ENCODE data around the gene MID1.

MID1 gene, protein sequence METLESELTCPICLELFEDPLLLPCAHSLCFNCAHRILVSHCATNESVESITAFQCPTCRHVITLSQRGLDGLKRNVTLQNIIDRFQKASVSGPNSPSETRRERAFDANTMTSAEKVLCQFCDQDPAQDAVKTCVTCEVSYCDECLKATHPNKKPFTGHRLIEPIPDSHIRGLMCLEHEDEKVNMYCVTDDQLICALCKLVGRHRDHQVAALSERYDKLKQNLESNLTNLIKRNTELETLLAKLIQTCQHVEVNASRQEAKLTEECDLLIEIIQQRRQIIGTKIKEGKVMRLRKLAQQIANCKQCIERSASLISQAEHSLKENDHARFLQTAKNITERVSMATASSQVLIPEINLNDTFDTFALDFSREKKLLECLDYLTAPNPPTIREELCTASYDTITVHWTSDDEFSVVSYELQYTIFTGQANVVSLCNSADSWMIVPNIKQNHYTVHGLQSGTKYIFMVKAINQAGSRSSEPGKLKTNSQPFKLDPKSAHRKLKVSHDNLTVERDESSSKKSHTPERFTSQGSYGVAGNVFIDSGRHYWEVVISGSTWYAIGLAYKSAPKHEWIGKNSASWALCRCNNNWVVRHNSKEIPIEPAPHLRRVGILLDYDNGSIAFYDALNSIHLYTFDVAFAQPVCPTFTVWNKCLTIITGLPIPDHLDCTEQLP

DNA sequence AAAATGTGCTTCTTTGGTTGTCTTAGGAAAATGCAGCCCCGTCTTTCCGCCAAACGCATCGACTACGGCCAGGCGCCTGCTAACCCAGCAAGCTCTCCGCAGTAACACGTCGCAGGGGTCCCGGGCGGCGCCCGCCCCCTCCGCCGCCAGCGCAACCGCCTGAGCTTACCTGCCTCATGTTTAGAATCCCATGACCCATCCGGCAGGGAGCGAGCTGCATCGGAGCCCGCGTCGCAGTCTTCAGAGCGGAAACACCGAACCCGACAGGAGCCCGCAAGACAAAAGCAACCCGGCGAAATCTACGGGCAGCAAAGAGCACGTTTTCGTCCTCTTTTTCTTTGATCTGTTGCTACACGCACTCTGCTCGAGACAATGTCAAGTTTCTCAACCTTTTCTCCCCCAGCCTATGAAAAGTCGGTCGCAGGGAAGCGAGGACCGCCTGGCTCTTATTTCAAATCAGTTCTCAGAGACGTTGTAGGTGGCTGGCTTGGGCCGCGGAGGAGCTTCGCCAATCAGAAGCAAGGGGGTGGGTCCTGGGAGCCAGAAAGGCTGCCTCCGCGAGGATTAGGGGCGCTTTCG lies at the start of gene MID1:
Gene MID1 (minus strand): TSS at position 465 of the 579 bp plus-strand sequence. CDS start 53,038 bp downstream, outside the sequence.
- DNase-seq (ENCODE audit: low read depth in 2 of 2): no peak

DNA sequence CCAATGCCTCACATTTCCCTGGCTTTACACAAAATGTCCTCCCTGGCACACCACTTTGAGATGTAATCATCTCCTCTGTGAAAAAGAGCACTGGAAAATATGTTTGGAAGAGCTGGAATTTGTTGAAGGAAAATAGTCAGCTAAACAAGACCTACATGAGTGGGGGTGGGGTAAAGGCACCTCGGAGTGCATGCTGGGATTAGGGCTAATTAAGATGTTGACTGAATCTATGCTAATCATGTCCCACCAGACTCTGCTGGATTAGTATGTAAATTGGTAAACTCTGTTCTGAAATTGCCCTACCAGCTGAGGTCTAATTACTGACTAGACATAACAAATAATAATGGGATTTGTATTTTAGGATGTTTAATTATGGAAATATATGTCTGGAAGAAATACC lies 46.8 kb upstream of the MID1 start:
- no peak for DNase-seq (ENCODE audit: low read depth in 2 of 2)

DNA sequence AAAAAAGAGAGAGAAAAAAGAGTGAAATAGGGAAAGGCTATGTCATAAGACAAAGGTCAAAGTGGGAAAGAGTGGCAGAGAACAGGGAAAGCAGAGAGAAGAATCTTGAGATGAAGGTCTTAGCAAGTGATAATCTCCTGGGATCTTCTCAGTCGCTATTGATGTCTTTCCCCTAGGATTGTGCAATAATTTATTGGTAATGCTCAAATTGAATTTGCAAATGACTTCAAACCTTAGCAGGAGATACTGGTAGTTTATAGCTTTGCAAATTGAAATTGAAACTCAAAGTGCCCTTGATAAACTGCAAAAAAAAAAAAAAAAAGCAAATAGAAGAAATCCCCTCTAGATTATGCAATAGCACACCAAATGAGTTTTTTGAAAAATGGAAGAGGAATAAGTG lies 45.7 kb upstream of the MID1 start:
- no peak for DNase-seq (ENCODE audit: low read depth in 2 of 2)

DNA sequence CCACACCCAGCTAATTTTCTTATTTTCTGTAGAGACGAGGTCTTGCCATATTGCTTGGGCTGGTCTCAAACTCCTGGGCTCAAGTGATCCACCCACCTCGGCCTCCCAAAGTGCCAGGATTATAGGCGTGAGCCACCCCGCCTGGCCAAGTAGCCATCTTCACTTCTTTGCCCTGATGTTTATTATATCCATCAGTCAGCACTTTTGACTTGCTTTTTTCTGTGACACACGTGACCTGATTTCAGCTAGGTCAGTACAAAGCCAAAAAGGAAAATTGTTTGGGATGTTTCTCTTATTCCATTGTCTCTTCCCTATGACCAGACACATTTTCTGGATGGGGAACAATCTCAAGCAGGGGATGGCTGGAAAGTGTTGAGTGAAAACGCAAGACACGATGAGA lies 45.3 kb upstream of the MID1 start:
- no peak for DNase-seq (ENCODE audit: low read depth in 2 of 2)

DNA sequence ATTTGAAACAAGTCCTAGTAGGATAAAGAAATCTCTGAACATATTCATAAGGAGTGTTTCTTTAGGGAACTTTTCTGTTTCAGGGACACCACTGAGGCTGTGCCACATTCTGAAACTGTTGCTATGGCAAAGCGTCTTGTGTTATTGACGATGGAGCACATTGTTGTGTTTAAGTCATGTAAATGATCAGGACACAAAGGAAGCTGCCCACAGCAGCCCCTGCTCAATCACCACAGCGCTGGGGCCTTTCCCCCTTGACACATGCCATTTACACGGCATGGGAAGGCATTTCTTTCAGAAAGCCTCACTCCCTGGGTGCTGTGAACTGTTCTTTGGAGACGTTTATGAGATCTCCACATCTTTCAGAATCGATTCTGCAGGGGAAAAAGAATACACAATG lies 39.8 kb upstream of the MID1 start:
- DNase-seq (ENCODE audit: low read depth in 2 of 2): no peak

DNA sequence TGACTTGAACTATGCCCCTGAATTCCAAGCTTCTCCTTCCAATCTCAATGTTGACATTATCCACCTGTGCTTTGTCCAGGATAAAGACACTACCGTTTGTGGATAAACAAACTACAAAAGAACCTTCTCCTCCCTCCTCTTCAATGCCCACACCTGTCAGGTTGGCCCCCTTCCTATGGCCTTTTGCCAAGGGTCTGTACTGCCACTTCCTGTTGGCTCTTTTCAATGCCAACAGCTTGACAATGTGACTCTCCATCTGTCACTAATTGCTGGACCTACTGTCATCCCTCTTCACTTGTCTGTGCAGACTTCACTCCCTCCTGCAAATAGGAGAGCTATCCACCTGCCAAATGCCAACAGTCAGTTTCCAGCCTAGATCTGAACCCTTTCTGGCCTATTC lies 35.8 kb upstream of the MID1 start:
- DNase-seq (ENCODE audit: low read depth in 2 of 2): no peak

DNA sequence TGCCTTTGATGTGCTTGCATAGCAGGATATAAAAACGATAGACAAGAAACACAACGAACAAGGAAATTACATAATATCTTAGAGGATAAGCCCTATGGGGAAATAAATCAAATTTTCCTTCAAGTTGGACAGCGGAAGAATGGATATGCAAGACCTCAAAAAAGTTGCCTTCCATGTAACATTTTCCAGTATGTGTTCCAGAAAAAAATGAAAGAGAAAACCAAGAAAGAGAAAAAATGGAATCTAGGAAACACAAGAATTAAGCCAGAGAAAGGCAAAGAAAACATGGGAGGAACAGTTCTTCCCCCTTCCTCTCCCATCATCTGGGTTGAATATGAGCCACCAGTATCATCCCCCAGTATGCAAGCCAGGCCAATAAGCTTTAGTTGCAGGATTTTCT lies 34.6 kb upstream of the MID1 start:
- DNase-seq (ENCODE audit: low read depth in 2 of 2): no peak

DNA sequence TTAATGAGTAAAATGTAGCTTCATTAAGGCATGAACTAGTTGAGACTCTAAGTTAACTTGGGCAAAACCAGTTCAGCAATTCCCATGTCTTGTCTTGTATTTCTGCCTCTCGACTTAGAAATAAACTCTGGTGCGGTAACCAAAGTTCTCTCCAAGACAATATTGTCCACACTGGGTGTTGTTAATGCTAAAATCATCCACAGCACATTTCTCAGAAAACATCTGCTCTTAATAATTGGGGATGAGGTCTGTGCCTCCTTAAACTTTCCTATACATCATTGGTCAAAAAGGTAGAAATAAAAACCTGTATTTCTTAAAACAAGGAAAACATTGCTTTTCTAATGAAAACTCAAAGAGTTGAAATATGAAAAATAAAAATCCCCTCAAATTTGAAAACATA lies 32.9 kb upstream of the MID1 start:
- no peak for DNase-seq (ENCODE audit: low read depth in 2 of 2)

DNA sequence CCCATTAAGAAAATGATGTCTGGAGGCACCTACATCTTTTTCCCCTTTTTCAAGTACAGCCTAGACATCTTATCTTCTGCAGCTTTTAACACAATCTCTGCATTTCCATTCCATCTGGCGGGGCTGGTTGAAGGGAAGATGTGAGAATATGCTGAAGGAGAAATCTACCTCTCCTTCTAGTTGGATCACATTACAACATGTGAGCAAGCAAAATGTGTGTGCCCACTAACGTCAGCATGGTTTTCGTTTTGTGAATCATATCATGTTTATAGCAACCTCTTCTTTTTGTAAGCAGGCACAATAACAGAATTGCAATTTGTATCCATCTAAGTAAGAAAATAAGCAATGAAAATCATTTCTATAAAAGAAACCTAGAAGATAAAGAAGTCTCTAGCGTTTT lies 28.9 kb upstream of the MID1 start:
- DNase-seq (ENCODE audit: low read depth in 2 of 2): no peak

DNA sequence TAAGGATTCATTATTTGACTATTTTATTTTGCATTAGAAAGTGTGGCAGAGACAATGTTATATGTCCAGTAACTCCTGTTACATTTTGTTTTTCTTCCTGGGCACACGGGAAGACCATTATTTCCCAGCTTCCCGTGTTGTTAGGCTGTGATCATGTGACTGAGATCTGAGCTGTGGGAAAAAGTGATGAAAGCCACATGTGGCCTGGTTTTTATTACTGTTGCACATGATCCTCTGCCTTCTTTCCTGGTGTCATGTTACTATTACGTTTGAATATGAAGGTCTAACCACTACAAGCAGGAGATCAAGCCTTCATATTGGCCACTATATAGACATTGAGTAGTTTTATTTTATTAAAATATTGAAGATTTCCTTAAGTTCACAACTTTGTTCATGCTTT lies 28.2 kb upstream of the MID1 start:
- DNase-seq (ENCODE audit: low read depth in 2 of 2): no peak

DNA sequence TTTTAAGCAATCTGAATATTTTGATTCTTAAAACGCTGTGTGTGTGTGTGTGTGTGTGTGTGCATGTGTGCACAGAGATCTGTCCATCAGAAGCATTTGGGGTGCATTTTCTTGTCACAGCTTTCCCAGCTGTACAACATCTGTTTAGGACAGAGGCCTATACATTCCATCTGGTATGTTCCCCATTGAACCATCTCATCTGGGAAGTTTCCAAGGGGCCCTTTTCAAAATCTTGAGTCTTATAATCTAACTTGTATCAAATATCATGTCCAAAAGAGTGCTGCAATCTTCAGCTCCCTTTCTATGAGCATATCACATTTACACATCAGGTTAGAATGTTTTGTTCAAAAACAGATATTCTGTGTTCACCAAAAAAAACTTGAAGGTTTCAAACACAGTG lies 16.5 kb upstream of the MID1 start:
- DNase-seq (ENCODE audit: low read depth in 2 of 2): no peak

DNA sequence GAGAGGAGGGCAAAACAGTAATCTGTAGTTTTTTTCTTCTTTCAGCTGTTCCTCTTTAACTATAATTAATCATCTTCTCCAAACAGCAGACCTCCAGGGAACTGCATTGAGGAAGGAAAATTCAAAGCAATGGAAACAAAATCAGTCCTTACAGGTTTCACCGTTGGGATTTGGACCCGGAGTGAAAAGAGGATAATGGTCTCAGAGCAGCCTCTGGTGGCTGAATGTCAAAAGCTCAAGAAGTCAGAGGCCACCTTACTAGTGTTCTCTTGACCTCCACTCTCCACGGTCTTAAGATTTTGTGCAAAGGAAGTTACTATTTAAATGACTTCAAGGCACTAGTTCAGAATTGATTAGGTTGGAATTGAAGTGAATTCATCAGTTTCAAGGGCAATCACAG lies 16.0 kb upstream of the MID1 start:
- DNase-seq (ENCODE audit: low read depth in 2 of 2): no peak

DNA sequence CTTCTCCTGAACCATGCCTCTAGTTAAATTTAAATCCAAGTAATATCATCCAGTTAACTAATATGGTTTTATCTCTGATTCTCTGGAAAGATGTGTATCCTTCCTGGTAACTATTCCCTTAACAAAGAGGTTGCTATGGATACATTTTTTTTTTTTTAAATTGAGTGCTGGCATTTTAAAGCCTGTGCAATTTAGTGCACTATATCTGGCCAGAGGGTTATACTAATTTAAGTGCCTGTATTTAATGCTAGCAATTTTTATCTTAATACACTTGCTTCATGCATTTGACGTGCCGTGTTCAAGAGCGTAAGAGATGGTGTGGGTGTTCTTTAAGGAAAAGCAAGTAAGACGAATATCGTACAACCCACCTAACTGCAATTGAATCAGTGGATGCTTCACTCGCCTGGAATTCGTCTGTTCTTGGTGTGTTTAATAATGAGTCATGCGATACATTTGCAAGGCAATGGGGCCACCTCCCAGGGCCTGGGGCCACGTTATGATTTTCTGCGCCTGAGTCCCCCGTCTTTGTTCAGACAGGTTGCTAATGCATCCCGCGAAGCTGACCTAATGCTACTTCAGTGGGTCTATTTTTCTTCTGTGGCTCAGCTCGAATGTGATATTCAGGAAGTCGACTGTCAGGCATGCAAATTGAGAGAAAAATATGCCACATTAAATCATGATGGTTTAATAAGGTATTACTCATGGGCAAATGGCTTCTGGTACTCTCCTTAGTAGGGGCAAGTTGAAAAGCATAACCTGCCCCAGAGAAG lies 14.2 kb upstream of the MID1 start:
- no peak for DNase-seq (ENCODE audit: low read depth in 2 of 2)

DNA sequence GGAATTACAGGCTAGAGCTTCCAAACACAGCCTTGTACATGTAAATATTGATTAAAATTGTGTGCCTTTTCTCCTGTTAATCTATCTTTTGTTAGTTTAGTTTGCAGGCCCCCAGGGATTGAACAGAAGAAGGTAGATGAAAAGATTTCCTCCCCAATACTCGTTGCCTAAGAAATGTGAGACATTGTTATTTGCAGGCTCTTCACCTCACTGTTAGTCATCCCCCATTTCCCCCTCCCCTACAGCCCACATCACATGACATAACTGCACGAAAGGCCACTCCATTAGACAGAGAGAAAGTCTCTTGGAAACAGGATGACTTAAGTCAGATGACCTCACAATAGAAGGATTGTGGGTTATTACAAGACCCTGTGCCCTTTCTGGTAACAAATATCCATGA lies 13.3 kb upstream of the MID1 start:
- no peak for DNase-seq (ENCODE audit: low read depth in 2 of 2)

DNA sequence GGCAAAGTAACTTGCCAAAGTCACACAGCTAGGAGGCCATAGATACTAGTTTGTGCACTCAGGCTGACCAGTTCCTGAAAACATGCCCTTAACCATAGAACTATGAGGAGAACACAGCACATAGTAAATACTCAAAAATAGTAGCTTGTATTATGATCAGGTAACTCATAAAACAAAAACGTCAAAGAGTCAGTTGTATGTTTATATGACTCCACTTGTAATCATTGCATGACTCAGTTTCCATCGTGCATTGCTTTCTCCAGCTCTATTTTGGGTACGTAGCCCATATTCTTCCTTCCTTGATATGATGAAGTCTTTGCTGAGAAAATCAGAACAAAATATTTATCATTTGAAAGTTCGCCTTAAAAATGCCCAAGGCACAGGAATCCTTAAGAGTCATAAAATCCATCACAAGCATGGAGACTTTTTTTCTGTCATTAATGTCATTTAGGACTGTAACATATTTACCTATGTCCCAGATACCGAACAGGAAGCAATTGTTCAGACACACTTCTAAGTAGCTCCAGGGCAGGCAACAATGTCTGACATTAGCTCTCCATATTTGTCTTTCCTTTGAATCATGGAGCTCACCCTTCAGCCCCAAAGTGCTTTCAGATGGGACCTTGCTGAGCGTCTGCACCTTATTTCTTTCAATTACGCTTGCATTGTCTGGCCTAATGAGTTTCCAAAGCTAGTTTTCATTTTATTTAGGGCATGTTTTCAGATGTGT lies 11.2 kb upstream of the MID1 start:
- DNase-seq (ENCODE audit: low read depth in 2 of 2): no peak

DNA sequence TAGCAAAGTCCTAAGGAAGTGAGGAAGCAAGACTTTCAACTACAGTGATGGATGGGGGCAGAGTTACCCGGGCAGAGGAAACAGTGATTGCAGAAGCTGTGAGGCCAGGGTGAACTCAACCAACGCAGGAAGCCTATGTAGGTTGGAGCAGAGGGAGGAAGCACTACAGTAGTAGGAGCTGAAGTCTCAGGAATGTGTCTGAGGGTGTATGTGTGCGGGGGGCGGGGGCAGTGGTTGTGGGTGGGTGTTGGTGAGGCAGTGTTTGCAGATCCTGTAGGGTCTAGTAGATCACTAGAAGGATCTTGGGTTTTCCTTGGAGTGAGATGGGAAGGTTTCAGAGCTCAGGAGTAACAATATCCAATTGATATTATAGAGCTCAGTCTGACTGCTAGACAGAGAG lies 9.9 kb upstream of the MID1 start:
- no peak for DNase-seq (ENCODE audit: low read depth in 2 of 2)

DNA sequence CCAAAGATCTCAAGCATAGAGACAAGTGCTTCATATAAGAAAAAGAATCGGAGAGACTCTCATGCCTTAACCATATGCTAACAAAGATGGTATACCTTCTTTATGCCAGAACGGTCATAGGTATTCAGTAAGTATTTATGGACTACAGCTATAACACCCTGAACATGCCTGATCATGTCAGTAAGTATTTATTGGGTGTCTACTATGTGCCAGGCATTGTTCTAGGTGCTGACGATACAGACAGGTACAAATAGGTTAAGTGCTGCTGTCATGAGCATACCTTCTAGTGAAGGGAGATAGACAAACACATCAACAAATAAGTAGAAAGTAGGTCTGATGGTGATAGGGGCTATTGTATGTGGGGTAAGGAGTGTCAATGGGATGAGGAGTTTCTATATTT lies 9.5 kb upstream of the MID1 start:
- no peak for DNase-seq (ENCODE audit: low read depth in 2 of 2)

DNA sequence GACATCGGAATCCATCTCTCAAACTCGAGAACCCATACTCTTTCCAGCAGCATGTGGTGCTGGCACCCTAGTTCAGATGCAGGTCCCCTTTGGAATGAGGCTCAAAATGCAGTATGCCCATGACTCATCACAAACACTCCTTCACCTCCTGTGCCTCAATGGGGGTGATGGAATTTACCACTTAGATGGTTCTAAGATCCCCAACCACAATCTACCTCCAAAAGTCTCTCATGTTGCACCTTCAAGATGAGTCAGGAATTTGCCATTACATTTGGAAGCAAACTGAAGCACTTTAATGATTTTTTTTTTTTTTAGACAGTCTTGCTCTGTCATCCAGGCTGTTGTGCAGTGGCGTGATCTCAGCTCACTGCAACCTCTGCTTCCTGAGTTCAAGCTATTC lies 8.5 kb upstream of the MID1 start:
- DNase-seq (ENCODE audit: low read depth in 2 of 2): no peak

DNA sequence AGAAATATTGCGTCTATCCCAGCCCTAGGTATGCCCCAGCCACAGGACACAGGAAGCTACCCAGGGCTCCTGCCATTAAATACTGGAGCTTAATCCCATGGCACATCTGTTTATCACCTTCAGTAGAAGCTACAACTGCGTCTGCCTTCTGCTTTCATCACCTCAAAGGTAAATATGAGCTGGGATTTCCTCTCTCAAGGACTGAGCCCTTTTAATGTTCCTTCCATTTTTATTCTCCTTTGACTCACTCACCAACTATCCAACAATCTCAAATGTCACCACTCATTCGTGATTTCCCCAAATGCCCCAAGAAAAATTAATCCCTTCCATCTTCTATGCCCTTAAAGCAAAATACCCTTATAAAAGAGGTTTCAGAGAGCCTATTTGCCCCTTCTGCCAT lies 1.8 kb upstream of the MID1 start:
- no peak for DNase-seq (ENCODE audit: low read depth in 2 of 2)

DNA sequence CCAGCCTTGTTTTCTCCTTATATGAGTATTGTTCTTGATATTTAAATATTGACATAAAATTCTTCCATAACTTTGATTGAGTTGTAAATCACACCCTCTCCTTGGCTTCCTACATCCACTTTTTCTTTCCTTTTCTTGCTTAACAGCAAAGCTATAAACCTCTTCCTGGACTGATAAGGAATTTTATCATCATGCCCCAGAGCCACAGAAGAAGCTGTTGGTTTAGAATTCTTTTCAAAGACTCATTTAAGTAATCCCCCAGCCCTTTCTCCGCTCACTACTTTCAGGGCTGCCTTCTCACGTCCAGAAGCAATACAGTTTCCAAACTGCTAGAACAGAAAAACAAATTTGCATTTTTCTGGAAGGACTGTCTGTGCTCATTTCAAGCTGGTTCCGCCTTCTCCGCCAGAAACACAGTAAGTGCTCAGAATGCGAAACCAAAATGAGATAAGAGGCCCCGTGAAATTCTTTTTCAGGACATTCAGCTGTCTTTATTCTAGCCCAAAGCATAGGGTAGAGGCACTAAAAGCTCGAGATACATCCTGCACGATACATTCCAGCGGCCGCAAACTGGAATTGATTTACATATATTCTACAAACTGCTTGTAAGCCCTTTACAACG lies 849 bp downstream of the MID1 start:
- no peak for DNase-seq (ENCODE audit: low read depth in 2 of 2)

DNA sequence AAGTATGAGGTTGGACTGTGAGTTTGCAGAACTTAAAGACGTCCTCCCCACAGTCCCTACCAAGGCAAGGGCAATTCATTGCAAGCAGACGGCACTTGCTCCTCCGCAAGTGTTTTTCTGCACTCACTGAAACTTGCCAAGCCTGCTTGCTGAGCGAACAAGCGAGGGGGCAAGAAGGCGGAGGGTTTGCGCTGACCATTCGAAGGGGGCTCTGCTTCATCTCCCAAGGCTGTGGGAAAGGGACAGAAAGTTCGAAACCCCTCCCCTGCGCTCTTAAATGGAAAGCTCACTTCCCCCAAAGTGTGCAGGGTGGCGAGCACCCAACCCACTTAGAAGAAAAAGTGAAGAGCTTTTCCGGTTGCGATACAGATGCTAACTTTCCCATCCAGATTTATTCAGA lies 1.4 kb downstream of the MID1 start:
- no peak for DNase-seq (ENCODE audit: low read depth in 2 of 2)

All from stimulated activated CD4-positive, alpha-beta T cell treated with anti-CD3 and anti-CD28 coated beads, Interleukin-4, amount 100 ng/mL, for 48 hours (primary cell).